Prostate gland (tissue), 2 donors: ENCODE results near the gene ADAMTS17.

Source experiments
- POLR2AphosphoS5 ChIP-seq: sonication (generic); formaldehyde crosslinking; IDR thresholded peaks from one replicate; pipeline ENCODE4 v1.6.1; 2017; ENCODE audit warnings: antibody characterized with exemption
- TF ChIP-seq, protein P1 (sequence below), 4 experiments: fragments of 200-600 bp in 2 of 4; fragments of 450-650 bp in 2 of 4; sonication (generic) in 2 of 4; IDR thresholded peaks; 1 replicate in 3 of 4; 2 replicates in 1 of 4; pipeline ENCODE4 v1.5.1; 2016 to 2019; ENCODE audit warnings: antibody characterized with exemption in 4 of 4, mild to moderate bottlenecking in 2 of 4, moderate library complexity in 2 of 4

DNA sequence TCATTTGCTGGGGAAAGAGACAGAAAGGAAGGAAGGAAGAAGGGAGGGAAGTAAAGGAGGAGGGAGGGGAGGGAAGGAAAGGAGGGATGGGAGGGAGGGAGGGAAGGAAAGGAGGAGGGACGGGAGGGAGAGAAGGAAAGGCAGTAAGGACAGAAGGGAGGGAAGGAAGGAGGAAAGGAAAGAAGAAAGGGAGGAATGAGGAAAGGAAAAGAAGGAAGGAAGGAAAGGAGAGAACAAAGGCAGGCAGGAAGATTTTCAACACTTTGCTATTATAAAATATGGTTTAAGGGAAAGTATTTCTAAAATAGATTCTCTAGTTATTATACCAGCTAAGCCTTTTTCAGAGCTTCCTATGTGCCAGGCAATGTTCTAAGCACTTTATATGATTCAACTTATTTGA, 330.5 kb downstream of the ADAMTS17 start:
- TF ChIP-seq, protein P1, sequence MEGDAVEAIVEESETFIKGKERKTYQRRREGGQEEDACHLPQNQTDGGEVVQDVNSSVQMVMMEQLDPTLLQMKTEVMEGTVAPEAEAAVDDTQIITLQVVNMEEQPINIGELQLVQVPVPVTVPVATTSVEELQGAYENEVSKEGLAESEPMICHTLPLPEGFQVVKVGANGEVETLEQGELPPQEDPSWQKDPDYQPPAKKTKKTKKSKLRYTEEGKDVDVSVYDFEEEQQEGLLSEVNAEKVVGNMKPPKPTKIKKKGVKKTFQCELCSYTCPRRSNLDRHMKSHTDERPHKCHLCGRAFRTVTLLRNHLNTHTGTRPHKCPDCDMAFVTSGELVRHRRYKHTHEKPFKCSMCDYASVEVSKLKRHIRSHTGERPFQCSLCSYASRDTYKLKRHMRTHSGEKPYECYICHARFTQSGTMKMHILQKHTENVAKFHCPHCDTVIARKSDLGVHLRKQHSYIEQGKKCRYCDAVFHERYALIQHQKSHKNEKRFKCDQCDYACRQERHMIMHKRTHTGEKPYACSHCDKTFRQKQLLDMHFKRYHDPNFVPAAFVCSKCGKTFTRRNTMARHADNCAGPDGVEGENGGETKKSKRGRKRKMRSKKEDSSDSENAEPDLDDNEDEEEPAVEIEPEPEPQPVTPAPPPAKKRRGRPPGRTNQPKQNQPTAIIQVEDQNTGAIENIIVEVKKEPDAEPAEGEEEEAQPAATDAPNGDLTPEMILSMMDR (IDR thresholded peaks at IDR 0.05): no peak
- TF ChIP-seq POLR2AphosphoS5: no peak
